HepG2 (cell line): ENCODE measurements around the gene KIAA2012. TPM values are rescaled to one million over a fixed set of nuclear protein-coding genes. Genes with fewer than 3 reads are reported as not detected.

ENCODE experiments used
- ATAC-seq: fragments of 200-7000 bp; cut with Tn5 transposase; 3 replicates; pipeline ENCODE4 v1.9.1; 2020; ENCODE audit warnings: mild to moderate bottlenecking, moderate library complexity
- BruUV-seq: library from RNA; stranded (reverse); fragments of 400-500 nt; replicated peaks from 2 replicates; lab custom pipeline; 2021; lab: Mats Ljungman, UMichigan
- CTCF ChIA-PET: fragments of 300-600 bp; formaldehyde crosslinking; extraction: SDS; loops from one replicate; lab custom pipeline; 2021; ENCODE audit warnings: low total read pairs, inconsistent platforms, low intra/inter-chr PET ratio; lab: Yijun Ruan, JAX
- POLR2A ChIA-PET: fragments of 350-600 bp; sonication (Branson Sonifier 250); formaldehyde crosslinking; loops from one replicate; lab custom pipeline; 2020; ENCODE audit warnings: antibody characterized with exemption, inconsistent platforms; lab: Yijun Ruan, JAX
- DNase-seq: peaks from one replicate; pipeline ENCODE4 v3.0.0-alpha.2; 2015; ENCODE audit warnings: low spot score
- FAIRE-seq: peaks from 3 replicates; lab custom pipeline; 2011; peaks lifted over from hg19 to GRCh38; lab: Jason Lieb, UNC
- H2AFZ ChIP-seq: one replicate; pipeline ENCODE4 v1.6.1; 2011; ENCODE audit warnings: low read length, inconsistent platforms
- H3K27ac ChIP-seq: fragments of 300-600 bp; 3 replicates; pipeline ENCODE4 v1.8.0; 2011; ENCODE audit warnings: mixed run types, mild to moderate bottlenecking, mixed read lengths, low read length, inconsistent platforms; ENCODE audit not compliant: insufficient read depth; ENCODE audit errors: extremely low read length
- H3K27me3 ChIP-seq, 2 experiments: fragments of 200-600 bp in 1 of 2; 2 replicates in 1 of 2; 3 replicates in 1 of 2; pipeline versions ENCODE4 v1.6.0 to v1.8.0; 2011; ENCODE audit warnings: low read length in 2 of 2, mild to moderate bottlenecking in 2 of 2, moderate library complexity in 2 of 2, inconsistent platforms in 1 of 2; ENCODE audit not compliant: insufficient read depth in 2 of 2, control insufficient read depth in 1 of 2
- H3K36me3 ChIP-seq, 2 experiments: fragments of 200-600 bp in 1 of 2; replicated peaks in 1 of 2; 2 replicates in 1 of 2; 3 replicates in 1 of 2; pipeline versions ENCODE4 v1.5.1 to v1.8.0; 2011; ENCODE audit warnings: low read length in 2 of 2, inconsistent platforms in 1 of 2; ENCODE audit not compliant: insufficient read depth in 2 of 2, control insufficient read depth in 1 of 2
- H3K4me1 ChIP-seq: 2 replicates; pipeline ENCODE4 v1.5.1; 2012; ENCODE audit warnings: low read length, inconsistent platforms; ENCODE audit not compliant: insufficient read depth
- H3K4me2 ChIP-seq: 2 replicates; pipeline ENCODE4 v1.6.0; 2011; ENCODE audit warnings: low read depth, low read length, inconsistent platforms
- H3K4me3 ChIP-seq, 3 experiments: fragments of 200-600 bp in 1 of 3; sonication (generic), shearing (Covaris generic) in 1 of 3; replicated peaks in 1 of 3; 2 replicates each; pipeline ENCODE4 v1.5.1; 2011 to 2016; ENCODE audit warnings: low read length in 3 of 3, inconsistent platforms in 2 of 3, low read depth in 2 of 3, mild to moderate bottlenecking in 2 of 3, control low read depth in 1 of 3, mixed read lengths in 1 of 3; ENCODE audit not compliant: insufficient read depth in 1 of 3
- H3K79me2 ChIP-seq: one replicate; pipeline ENCODE4 v1.6.1; 2011; ENCODE audit warnings: low read length, inconsistent platforms; ENCODE audit not compliant: insufficient read depth
- H3K9ac ChIP-seq: 2 replicates; pipeline ENCODE4 v1.6.0; 2011; ENCODE audit warnings: mild to moderate bottlenecking, low read depth, low read length, inconsistent platforms; ENCODE audit not compliant: insufficient read depth
- H3K9me3 ChIP-seq: 2 replicates; pipeline ENCODE4 v1.5.1; 2012; ENCODE audit warnings: mild to moderate bottlenecking, low read length
- H4K20me1 ChIP-seq: 2 replicates; pipeline ENCODE4 v1.6.0; 2011; ENCODE audit warnings: inconsistent platforms, mild to moderate bottlenecking, low read length, moderate library complexity; ENCODE audit not compliant: insufficient read depth
- CBX2 ChIP-seq, 2 experiments: fragments of 200-600 bp in 1 of 2; sonication (generic); formaldehyde crosslinking in 1 of 2; IDR thresholded peaks; 2 replicates each; pipeline versions ENCODE4 v1.7.0 to v1.8.1; 2018 to 2022; ENCODE audit warnings: low read depth in 2 of 2, low read length in 1 of 2, mild to moderate bottlenecking in 1 of 2, missing genetic modification reagents in 1 of 2
- EP300 ChIP-seq, 3 experiments: sonication (generic) in 1 of 3; formaldehyde crosslinking in 1 of 3; IDR thresholded peaks; 2 replicates each; pipeline versions ENCODE4 v1.5.1 to v1.6.1; 2011 to 2020; ENCODE audit warnings: low read depth in 2 of 3, low read length in 2 of 3, borderline replicate concordance in 1 of 3, improper control_type of control experiment in 1 of 3, mild to moderate bottlenecking in 1 of 3, missing genetic modification reagents in 1 of 3, moderate library complexity in 1 of 3
- MIER2 ChIP-seq: IDR thresholded peaks from 2 replicates; pipeline ENCODE4 v1.6.1; 2016; ENCODE audit warnings: missing biosample characterization, missing genetic modification reagents
- STAG1 ChIP-seq: sonication (generic); formaldehyde crosslinking; IDR thresholded peaks from 2 replicates; pipeline ENCODE4 v1.4.0; 2020; ENCODE audit warnings: missing genetic modification reagents
- THAP7 ChIP-seq: sonication (generic); formaldehyde crosslinking; IDR thresholded peaks from 2 replicates; pipeline ENCODE4 v1.8.1; 2023; ENCODE audit warnings: mild to moderate bottlenecking, missing genetic modification reagents
- XRCC5 ChIP-seq: fragments of 200-400 bp; formaldehyde crosslinking; optimal IDR thresholded peaks from 2 replicates; pipeline ENCODE3; 2017; ENCODE audit warnings: mild to moderate bottlenecking, low read length
- ZBED4 ChIP-seq: sonication (generic); formaldehyde crosslinking; IDR thresholded peaks from 2 replicates; pipeline ENCODE4 v1.4.0; 2020; ENCODE audit warnings: missing genetic modification reagents, borderline replicate concordance
- ZNF263 ChIP-seq: sonication (generic); formaldehyde crosslinking; IDR thresholded peaks from 2 replicates; pipeline ENCODE4 v1.4.0; 2020; ENCODE audit warnings: missing genetic modification reagents
- ZNF331 ChIP-seq: sonication (generic); formaldehyde crosslinking; IDR thresholded peaks from 2 replicates; pipeline ENCODE4 v1.4.0; 2020; ENCODE audit warnings: missing genetic modification reagents
- ZNF451 ChIP-seq: sonication (generic); formaldehyde crosslinking; IDR thresholded peaks from 2 replicates; pipeline ENCODE4 v1.5.0; 2020; ENCODE audit warnings: mild to moderate bottlenecking, missing genetic modification reagents
- ZNF615 ChIP-seq: sonication (generic); formaldehyde crosslinking; IDR thresholded peaks from 2 replicates; pipeline ENCODE4 v1.5.0; 2020; ENCODE audit warnings: mild to moderate bottlenecking, missing genetic modification reagents, borderline replicate concordance
- WGBS: methylation state at CpG from one replicate; pipeline ENCODE4 v1.1.6; 2017; ENCODE audit warnings: low lambda C conversion rate; 5-methylcytosine and 5-hydroxymethylcytosine counted together
- in situ Hi-C: cut with HindIII; loops from 2 replicates; pipeline ENCODE4 v1.10.0; 2017; ENCODE audit warnings: low pct_unique_long_range_greater_than_20kb; ENCODE audit not compliant: extremely low pct_ligation_motif_present
- intact Hi-C: fragments of 100-400 bp; cut with micrococcal nuclease; formaldehyde crosslinking; loops from one replicate; pipeline ENCODE4 v1.10.0; 2022; ENCODE audit not compliant: unreplicated experiment
- polyA plus RNA-seq, 8 experiments: library from polyadenylated mRNA; depleted of rRNA in 3 of 8; stranded (reverse) in 7 of 8; unstranded in 1 of 8; fragments of >200 nt; fragmentation: Illumina TruSeq in 4 of 8; extraction: Trizol in 4 of 8; gene quantifications; 2 replicates each; pipeline versions ENCODE4 v1.2.1 to v1.2.3, GENCODE V29; 2011 to 2016; ENCODE audit warnings: low read depth in 4 of 8, missing spikeins in 1 of 8, mixed read lengths in 1 of 8; ENCODE audit not compliant: insufficient read depth in 1 of 8
- total RNA-seq, 5 experiments: library from RNA; depleted of rRNA; stranded (reverse); fragments of >200 nt; fragmentation: Illumina TruSeq; extraction: Trizol; gene quantifications; 2 replicates each; pipeline ENCODE4 v1.2.3, GENCODE V29; 2016; ENCODE audit warnings: low read depth in 1 of 5
- TF ChIP-seq, protein P1 (sequence below): sonication (generic); formaldehyde crosslinking; IDR thresholded peaks from 2 replicates; pipeline ENCODE4 v1.4.0; 2020; ENCODE audit warnings: missing genetic modification reagents; ENCODE audit errors: not compliant biosample characterization
- TF ChIP-seq, protein P2 (sequence below): sonication (generic); formaldehyde crosslinking; IDR thresholded peaks from 2 replicates; pipeline ENCODE4 v1.4.0; 2020; ENCODE audit warnings: low read depth, missing genetic modification reagents

KIAA2012 gene
- total and polyA plus RNA-seq, 2 of the 13 experiments (the other 11 are each of a cell fraction or from before 2014, with no cell fraction given), result not detected

- ATAC-seq (peak; percentile 95), DNase-seq (peak; percentile 36), FAIRE-seq (peak; percentile 82)
- Histone ChIP-seq H2AFZ (no peak overlapping the region), H3K36me3 (no peaks in the 10 kb centered on the region), H3K27ac (no peak overlapping the region), H3K4me1 (no peaks in the 10 kb centered on the region), H3K4me3 (no peak overlapping the region), H3K4me2 (no peak overlapping the region), H3K9ac (no peak overlapping the region), H3K27me3 (peaks cover 0 to 8% of the 10 kb centered on the region in 2 experiments; a peak in 1 of 5 replicates), H3K79me2 (no peaks in the 10 kb centered on the region), H3K9me3 (no peaks in the 10 kb centered on the region), H4K20me1 (no peaks in the 10 kb centered on the region)
- intact Hi-C loops, result loop anchor here (1.0 to 2.0 kb wide), 2 partner anchors 74 to 244 kb away; no protein-coding TSS in a partner anchor
- ChIA-PET CTCF (interaction anchor here (0.7 to 2.0 kb wide), 2 partner anchors 73 to 244 kb away, joined by 3 to 27 read pairs; no protein-coding TSS in a partner anchor), POLR2A (no interaction called here)
- no TSS peak for BruUV-seq
- WGBS, result 0% methylated on average over 2 of the region's 2 CpGs
- in situ Hi-C loops, result loop anchor here (5.0 kb wide), 1 partner anchor 68 kb away; no protein-coding TSS in a partner anchor
- TF ChIP-seq THAP7 (no peak), ZNF331 (peak; percentile 15; the same call in 1 of the 2 replicates), MIER2 (CRISPR knock-in tag) (no peak), ZNF451 (CRISPR knock-in tag) (no peak), ZBED4 (CRISPR knock-in tag) (no peak), XRCC5 (peak; percentile 77), ZNF263 (CRISPR knock-in tag) (0 out of 2 replicates have a peak, but pooled peaks have one; percentile 39), EP300 (IDR thresholded peaks at IDR 0.05; ENCODE audit: low read depth in 2 of 2, low read length in 2 of 2) (no peak), EP300 (CRISPR knock-in tag; IDR thresholded peaks at IDR 0.05; ENCODE audit: borderline replicate concordance) (no peak), ZNF615 (CRISPR knock-in tag) (no peak), STAG1 (CRISPR knock-in tag) (peak; percentile 72), CBX2 (IDR thresholded peaks at IDR 0.05; ENCODE audit: low read depth, low read length) (no peak), CBX2 (CRISPR knock-in tag; IDR thresholded peaks at IDR 0.05; ENCODE audit: low read depth) (no peak)
- TF ChIP-seq, protein P1, sequence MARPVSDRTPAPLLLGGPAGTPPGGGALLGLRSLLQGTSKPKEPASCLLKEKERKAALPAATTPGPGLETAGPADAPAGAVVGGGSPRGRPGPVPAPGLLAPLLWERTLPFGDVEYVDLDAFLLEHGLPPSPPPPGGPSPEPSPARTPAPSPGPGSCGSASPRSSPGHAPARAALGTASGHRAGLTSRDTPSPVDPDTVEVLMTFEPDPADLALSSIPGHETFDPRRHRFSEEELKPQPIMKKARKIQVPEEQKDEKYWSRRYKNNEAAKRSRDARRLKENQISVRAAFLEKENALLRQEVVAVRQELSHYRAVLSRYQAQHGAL (CRISPR knock-in tag), result no peak
- TF ChIP-seq, protein P2, sequence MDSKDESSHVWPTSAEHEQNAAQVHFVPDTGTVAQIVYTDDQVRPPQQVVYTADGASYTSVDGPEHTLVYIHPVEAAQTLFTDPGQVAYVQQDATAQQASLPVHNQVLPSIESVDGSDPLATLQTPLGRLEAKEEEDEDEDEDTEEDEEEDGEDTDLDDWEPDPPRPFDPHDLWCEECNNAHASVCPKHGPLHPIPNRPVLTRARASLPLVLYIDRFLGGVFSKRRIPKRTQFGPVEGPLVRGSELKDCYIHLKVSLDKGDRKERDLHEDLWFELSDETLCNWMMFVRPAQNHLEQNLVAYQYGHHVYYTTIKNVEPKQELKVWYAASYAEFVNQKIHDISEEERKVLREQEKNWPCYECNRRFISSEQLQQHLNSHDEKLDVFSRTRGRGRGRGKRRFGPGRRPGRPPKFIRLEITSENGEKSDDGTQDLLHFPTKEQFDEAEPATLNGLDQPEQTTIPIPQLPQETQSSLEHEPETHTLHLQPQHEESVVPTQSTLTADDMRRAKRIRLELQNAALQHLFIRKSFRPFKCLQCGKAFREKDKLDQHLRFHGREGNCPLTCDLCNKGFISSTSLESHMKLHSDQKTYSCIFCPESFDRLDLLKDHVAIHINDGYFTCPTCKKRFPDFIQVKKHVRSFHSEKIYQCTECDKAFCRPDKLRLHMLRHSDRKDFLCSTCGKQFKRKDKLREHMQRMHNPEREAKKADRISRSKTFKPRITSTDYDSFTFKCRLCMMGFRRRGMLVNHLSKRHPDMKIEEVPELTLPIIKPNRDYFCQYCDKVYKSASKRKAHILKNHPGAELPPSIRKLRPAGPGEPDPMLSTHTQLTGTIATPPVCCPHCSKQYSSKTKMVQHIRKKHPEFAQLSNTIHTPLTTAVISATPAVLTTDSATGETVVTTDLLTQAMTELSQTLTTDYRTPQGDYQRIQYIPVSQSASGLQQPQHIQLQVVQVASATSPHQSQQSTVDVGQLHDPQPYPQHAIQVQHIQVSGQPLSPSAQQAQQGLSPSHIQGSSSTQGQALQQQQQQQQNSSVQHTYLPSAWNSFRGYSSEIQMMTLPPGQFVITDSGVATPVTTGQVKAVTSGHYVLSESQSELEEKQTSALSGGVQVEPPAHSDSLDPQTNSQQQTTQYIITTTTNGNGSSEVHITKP (CRISPR knock-in tag), result no peak
These were observed 31.3 kb downstream of the KIAA2012 start for GRCh38 chr2:202104286-202104870.
